Panc1 (cell line): ENCODE results near the gene FOXK2. TPM values are rescaled to one million over a fixed set of nuclear protein-coding genes. Genes with fewer than 3 reads are reported as not detected.

Experiments used
- ATAC-seq: fragments of 200-7000 bp; cut with Tn5 transposase; 2 replicates; pipeline ENCODE4 v1.9.1; 2020; ENCODE audit warnings: mild to moderate bottlenecking, moderate library complexity
- BruUV-seq: library from RNA; stranded (reverse); fragments of 400-500 nt; replicated peaks from 2 replicates; lab custom pipeline; 2021; lab: Mats Ljungman, UMichigan
- CTCF ChIA-PET: fragments of 300-600 bp; sonication (Branson Sonifier 250); formaldehyde crosslinking; loops from one replicate; lab custom pipeline; 2022; ENCODE audit warnings: antibody characterized with exemption; lab: Charles Lee
- POLR2A ChIA-PET: fragments of 300-600 bp; sonication (Branson Sonifier 250); formaldehyde crosslinking; loops from one replicate; lab custom pipeline; 2022; ENCODE audit warnings: antibody characterized with exemption; lab: Charles Lee
- DNase-seq: peaks from one replicate; pipeline ENCODE4 v3.0.0-alpha.2; 2010; ENCODE audit warnings: low read depth, low spot score
- H3K27ac ChIP-seq: 2 replicates; pipeline ENCODE4 v1.5.1; 2011; ENCODE audit warnings: mild to moderate bottlenecking, low read length, inconsistent platforms
- H3K27me3 ChIP-seq: fragments of 200-500 bp; sonication (Bioruptor generic); 2 replicates; pipeline ENCODE4 v1.6.0; 2014; ENCODE audit warnings: low read length, inconsistent platforms; ENCODE audit not compliant: control insufficient read depth, insufficient read depth
- H3K36me3 ChIP-seq: fragments of 200-500 bp; sonication (Bioruptor generic); 2 replicates; pipeline ENCODE4 v1.5.1; 2014; ENCODE audit warnings: inconsistent platforms, mild to moderate bottlenecking, low read length, moderate library complexity; ENCODE audit not compliant: control insufficient read depth, insufficient read depth
- H3K4me1 ChIP-seq: 2 replicates; pipeline ENCODE4 v1.5.1; 2011; ENCODE audit warnings: inconsistent platforms, mild to moderate bottlenecking, low read length, moderate library complexity; ENCODE audit not compliant: control insufficient read depth, insufficient read depth
- H3K4me3 ChIP-seq, 2 experiments: 2 replicates each; pipeline ENCODE4 v1.5.1; 2011 to 2012; ENCODE audit warnings: low read depth in 2 of 2, low read length in 2 of 2, mild to moderate bottlenecking in 2 of 2, inconsistent platforms in 1 of 2, moderate library complexity in 1 of 2
- H3K9me3 ChIP-seq: fragments of 200-500 bp; sonication (Bioruptor generic); 2 replicates; pipeline ENCODE4 v1.5.1; 2014; ENCODE audit warnings: low read depth, mild to moderate bottlenecking, inconsistent platforms, low read length, moderate library complexity; ENCODE audit not compliant: control insufficient read depth, insufficient read depth
- POLR2AphosphoS5 ChIP-seq: IDR thresholded peaks from 2 replicates; pipeline ENCODE4 v1.6.1; 2012; ENCODE audit warnings: mild to moderate bottlenecking, low read depth, low read length, moderate library complexity
- REST ChIP-seq, 2 experiments: IDR thresholded peaks; 2 replicates each; pipeline ENCODE4 v1.6.1; 2011 to 2012; ENCODE audit warnings: low read depth in 2 of 2, control low read depth in 1 of 2, low read length in 1 of 2, mild to moderate bottlenecking in 1 of 2, moderate library complexity in 1 of 2; ENCODE audit not compliant: insufficient read depth in 1 of 2
- SIN3A ChIP-seq: IDR thresholded peaks from 2 replicates; pipeline ENCODE4 v1.6.1; 2012; ENCODE audit warnings: low read depth, mild to moderate bottlenecking, low read length, moderate library complexity, borderline replicate concordance; ENCODE audit not compliant: insufficient read depth
- TCF7L2 ChIP-seq: IDR thresholded peaks from 2 replicates; pipeline ENCODE4 v1.6.1; 2011; ENCODE audit warnings: mild to moderate bottlenecking, low read depth, low read length, inconsistent platforms
- in situ Hi-C: cut with HindIII; loops from 2 replicates; pipeline ENCODE4 v1.10.0; 2016; ENCODE audit warnings: low sequenced_read_pairs, low pct_unique_long_range_greater_than_20kb
- intact Hi-C: fragments of 100-400 bp; cut with micrococcal nuclease; formaldehyde crosslinking; loops from one replicate; pipeline ENCODE4 v1.10.0; 2022; ENCODE audit not compliant: unreplicated experiment
- total RNA-seq: library from RNA; stranded (reverse); gene quantifications from one replicate; pipeline ENCODE4 v1.2.1, GENCODE V29; 2021; ENCODE audit not compliant: unreplicated experiment
- TF ChIP-seq, protein P1 (sequence below): fragments of 450-650 bp; IDR thresholded peaks from 2 replicates; pipeline ENCODE4 v1.5.1; 2017; ENCODE audit warnings: mild to moderate bottlenecking

The FOXK2 gene
- total RNA-seq, 1 experiment from 2014 or later = 143 TPM

DNA sequence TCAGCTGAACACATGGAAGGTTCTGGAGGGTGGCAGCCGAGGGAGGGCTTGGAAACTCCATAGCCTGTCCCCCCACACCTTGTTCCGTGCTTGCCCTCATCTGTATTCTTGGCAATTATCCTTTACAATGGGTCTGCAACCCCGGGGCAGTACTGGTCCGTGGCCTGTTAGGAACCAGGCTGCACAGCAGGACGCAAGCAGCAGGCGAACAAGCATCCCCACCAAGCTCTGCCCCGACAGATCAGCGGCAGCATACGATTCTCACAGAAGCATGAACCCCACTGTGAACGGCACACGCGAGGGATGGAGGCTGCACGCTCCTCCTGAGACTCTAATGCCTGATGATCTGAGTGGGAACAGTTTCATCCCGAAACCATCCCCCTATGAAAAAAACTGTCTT lies 122.5 kb downstream of the FOXK2 start:
- POLR2A ChIA-PET = no interaction called here
- Histone ChIP-seq H3K4me3 (no peak overlapping the region), H3K27ac (no peak overlapping the region), H3K27me3 (no peaks in the 10 kb centered on the region), H3K4me1 (peaks cover 4% of the 10 kb centered on the region; the same call in 1 of the 2 replicates), H3K9me3 (no peaks in the 10 kb centered on the region), H3K36me3 (peaks cover 23% of the 10 kb centered on the region)
- TF ChIP-seq SIN3A (no peak), POLR2AphosphoS5 (no peak), REST (IDR thresholded peaks at IDR 0.05; ENCODE audit: insufficient read depth in 1 of 2, low read depth in 2 of 2, low read length in 1 of 2) (no peak), TCF7L2 (no peak)
- TF ChIP-seq, protein P1, sequence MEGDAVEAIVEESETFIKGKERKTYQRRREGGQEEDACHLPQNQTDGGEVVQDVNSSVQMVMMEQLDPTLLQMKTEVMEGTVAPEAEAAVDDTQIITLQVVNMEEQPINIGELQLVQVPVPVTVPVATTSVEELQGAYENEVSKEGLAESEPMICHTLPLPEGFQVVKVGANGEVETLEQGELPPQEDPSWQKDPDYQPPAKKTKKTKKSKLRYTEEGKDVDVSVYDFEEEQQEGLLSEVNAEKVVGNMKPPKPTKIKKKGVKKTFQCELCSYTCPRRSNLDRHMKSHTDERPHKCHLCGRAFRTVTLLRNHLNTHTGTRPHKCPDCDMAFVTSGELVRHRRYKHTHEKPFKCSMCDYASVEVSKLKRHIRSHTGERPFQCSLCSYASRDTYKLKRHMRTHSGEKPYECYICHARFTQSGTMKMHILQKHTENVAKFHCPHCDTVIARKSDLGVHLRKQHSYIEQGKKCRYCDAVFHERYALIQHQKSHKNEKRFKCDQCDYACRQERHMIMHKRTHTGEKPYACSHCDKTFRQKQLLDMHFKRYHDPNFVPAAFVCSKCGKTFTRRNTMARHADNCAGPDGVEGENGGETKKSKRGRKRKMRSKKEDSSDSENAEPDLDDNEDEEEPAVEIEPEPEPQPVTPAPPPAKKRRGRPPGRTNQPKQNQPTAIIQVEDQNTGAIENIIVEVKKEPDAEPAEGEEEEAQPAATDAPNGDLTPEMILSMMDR = no peak
- intact Hi-C loops (no loop called here), in situ Hi-C loops (no loop called here)
- DNase-seq (no peak), ATAC-seq (no peak)
- no TSS peak for BruUV-seq
- CTCF ChIA-PET = no interaction called here

DNA sequence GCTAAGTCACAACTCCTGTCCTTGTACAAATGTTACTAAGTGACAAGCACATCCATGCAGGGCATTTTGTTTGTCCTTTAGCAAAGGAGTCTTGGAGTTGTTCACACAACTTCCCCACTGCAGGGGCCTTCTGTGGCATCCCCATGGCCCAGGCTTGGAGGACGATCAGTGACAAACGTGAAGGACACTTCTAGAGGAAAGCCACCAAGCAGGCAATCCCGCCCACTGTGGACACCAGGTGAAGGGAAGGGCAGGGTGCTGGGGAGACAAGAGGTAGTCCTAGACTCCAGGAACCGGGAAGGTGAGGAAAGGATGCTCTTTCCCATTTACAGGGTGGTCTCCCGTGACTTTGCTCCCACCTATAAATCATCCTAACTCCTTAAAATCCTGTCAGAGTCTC lies 124.6 kb downstream of the FOXK2 start:
- POLR2A ChIA-PET = no interaction called here

More for the DNA sequence above, 124.6 kb downstream of the FOXK2 start:
- peaks cover 7% of the 10 kb centered on the region for H3K4me1 ChIP-seq
- no peak overlapping the region for H3K27ac ChIP-seq
- H3K9me3 ChIP-seq = no peaks in the 10 kb centered on the region
- no peak overlapping the region for H3K4me3 ChIP-seq
- intact Hi-C loops = no loop called here
- DNase-seq = no peak
- in situ Hi-C loops = no loop called here
- H3K27me3 ChIP-seq = no peaks in the 10 kb centered on the region
- peaks cover 32% of the 10 kb centered on the region for H3K36me3 ChIP-seq
- ATAC-seq = no peak
- no TSS peak for BruUV-seq
- CTCF ChIA-PET = no interaction called here
- TF ChIP-seq REST (IDR thresholded peaks at IDR 0.05; ENCODE audit: insufficient read depth in 1 of 2, low read depth in 2 of 2, low read length in 1 of 2) = no peak
